SH-SY5Y (cell line): Measurements from ENCODE around the gene CORO2B.

Source experiments
- GATA2 ChIP-seq: IDR thresholded peaks from 2 replicates; pipeline ENCODE4 v1.6.1; 2011; ENCODE audit warnings: mild to moderate bottlenecking, low read depth, low read length
- GATA3 ChIP-seq: IDR thresholded peaks from 2 replicates; pipeline ENCODE4 v1.6.1; 2011; ENCODE audit warnings: low read depth, mild to moderate bottlenecking, low read length, moderate library complexity

DNA sequence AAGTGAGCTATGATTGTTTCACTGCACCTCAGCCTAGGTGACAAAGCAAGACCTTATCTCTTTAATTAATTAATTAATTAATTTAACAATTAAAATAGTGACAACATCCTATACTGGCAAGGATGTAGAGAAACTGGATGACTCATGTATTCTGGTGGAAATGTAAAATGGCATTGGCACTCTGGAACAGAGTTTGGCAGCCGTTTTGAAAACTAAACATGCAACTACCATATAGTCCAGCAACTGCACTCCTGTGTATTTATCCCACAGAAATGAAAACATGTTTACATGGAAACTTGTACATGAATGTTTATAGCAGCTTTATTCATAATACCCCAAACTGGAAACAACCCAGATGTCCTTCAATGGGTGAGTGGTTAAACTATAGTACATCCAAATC, 185.3 kb downstream of the CORO2B start:
- TF ChIP-seq GATA3: no peak
- no peak for TF ChIP-seq GATA2
